ENCODE results near the gene ARIH2.

Gene ARIH2

GRCh38 chr3:48945432-48945831, 26.8 kb downstream of the ARIH2 start:
- TF ChIP-seq, protein P1, sequence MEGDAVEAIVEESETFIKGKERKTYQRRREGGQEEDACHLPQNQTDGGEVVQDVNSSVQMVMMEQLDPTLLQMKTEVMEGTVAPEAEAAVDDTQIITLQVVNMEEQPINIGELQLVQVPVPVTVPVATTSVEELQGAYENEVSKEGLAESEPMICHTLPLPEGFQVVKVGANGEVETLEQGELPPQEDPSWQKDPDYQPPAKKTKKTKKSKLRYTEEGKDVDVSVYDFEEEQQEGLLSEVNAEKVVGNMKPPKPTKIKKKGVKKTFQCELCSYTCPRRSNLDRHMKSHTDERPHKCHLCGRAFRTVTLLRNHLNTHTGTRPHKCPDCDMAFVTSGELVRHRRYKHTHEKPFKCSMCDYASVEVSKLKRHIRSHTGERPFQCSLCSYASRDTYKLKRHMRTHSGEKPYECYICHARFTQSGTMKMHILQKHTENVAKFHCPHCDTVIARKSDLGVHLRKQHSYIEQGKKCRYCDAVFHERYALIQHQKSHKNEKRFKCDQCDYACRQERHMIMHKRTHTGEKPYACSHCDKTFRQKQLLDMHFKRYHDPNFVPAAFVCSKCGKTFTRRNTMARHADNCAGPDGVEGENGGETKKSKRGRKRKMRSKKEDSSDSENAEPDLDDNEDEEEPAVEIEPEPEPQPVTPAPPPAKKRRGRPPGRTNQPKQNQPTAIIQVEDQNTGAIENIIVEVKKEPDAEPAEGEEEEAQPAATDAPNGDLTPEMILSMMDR (conservative IDR thresholded peaks at IDR 0.05; ENCODE audit: low read length), result no peak
- H3K4me3 ChIP-seq (ENCODE audit: low read length), result no peak overlapping the region
- DNase-seq (ENCODE audit: low read depth), result no peak

DNA sequence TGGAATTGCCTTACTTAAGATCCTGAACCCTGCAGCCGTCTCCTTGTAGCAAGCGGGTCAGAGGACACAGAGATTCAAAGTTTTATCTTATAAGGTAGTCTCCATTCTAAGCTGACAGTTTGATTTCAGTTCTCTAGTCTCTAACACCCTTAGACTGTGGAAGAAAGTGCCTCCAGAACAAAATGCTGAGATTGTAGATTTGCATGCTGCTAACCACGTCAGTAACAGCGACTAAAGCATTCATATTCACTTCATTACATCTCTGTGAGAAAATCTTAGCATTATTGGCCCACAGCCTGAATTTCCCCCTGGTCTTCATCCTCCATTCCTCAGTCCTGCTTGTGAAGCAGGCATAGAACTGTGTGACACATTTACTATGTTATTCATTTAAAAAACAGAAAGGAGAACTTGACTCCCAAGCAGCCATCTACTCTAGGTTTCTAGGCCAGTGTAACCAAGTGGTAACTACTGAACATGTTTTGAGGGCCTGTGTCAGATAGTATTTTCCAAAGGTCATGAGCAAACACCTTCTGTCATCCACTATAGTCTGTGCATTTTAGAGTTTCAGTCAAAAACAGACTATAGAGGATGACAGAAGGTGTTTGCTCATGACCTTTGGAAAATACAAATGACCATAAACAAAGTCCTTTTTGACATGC, 27.4 kb downstream of the ARIH2 start:
- TF ChIP-seq, protein P1 (conservative IDR thresholded peaks at IDR 0.05; ENCODE audit: low read length), result no peak
- no peak overlapping the region for H3K4me3 ChIP-seq (ENCODE audit: low read length)
- no peak for DNase-seq (ENCODE audit: low read depth)

GRCh38 chr3:48949376-48949717, 30.7 kb downstream of the ARIH2 start:
- TF ChIP-seq, protein P1 (conservative IDR thresholded peaks at IDR 0.05; ENCODE audit: low read length), result no peak
- H3K4me3 ChIP-seq (ENCODE audit: low read length), result no peak overlapping the region
- DNase-seq (ENCODE audit: low read depth), result peak; percentile 44

GRCh38 chr3:48950051-48950450, 31.4 kb downstream of the ARIH2 start:
- H3K4me3 ChIP-seq (ENCODE audit: low read length), result no peak overlapping the region
- no peak for DNase-seq (ENCODE audit: low read depth)
- TF ChIP-seq, protein P1 (conservative IDR thresholded peaks at IDR 0.05; ENCODE audit: low read length), result no peak

DNA sequence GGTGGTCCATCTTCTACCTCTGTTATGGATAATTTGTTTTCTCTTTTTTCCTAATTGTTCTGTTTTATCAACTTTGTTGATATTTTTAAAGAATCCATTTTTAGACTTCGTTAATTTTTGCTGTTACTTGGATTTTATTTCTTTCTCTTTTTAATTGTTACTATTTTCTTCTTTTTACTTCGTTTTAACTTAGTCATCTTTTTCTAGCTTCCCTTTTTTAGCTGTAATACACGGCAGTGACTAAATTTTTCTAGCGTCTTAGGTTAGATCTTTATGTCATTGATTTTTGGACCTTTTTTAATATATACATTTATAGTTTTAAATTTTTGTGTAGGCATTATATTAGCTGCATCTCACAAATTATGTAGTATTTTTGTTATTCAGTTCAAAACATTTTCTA, 33.1 kb downstream of the ARIH2 start:
- TF ChIP-seq, protein P1 (conservative IDR thresholded peaks at IDR 0.05; ENCODE audit: low read length), result no peak
- H3K4me3 ChIP-seq (ENCODE audit: low read length), result no peak overlapping the region
- no peak for DNase-seq (ENCODE audit: low read depth)

- no peak for DNase-seq (ENCODE audit: low read depth)
- TF ChIP-seq, protein P1 (conservative IDR thresholded peaks at IDR 0.05; ENCODE audit: low read length), result peak; percentile 33; the same call in 1 of the 2 replicates
- H3K4me3 ChIP-seq (ENCODE audit: low read length), result no peak overlapping the region
Measured at GRCh38 chr3:48952510-48953118, 34.0 kb downstream of the ARIH2 start.

DNA sequence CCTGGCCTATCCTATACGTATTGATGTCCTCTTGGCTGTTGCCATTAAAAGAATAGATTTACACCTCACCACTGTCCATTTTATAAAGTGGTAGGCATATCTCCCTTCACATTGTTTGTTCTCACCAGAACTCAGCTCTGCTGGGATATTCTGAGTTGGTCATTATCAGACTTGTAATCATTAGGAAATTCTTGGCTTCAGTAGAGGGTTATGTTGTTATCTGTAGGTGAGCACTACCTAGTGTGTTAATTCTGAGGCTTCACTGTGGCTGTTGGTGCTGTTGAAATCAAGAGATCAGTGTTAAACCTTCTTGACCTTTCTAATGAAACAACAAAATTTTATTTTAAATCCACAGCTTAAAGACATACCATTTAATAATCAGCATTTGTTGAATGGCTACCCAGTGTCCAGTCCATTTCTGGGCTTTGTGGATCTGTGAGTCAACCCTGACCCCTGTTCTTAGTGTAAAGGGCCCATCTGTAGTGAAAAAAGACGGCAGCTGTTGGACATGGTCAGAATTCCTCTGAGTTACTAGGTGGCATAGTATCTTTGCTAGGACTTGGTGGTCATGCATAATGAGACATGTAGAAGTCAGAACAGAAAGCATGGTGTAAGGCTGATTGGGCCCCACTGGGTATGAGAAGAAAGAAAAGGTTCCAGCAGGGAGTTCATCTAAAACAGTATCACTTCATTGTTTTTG, 38.5 kb downstream of the ARIH2 start:
- TF ChIP-seq, protein P1 (conservative IDR thresholded peaks at IDR 0.05; ENCODE audit: low read length), result no peak
- no peak for DNase-seq (ENCODE audit: low read depth)

More for the DNA sequence above, 38.5 kb downstream of the ARIH2 start:
- no peak overlapping the region for H3K4me3 ChIP-seq (ENCODE audit: low read length)

Measured in AG10803 (cell line).